DND-41 (cell line): ENCODE results near the gene GNAZ.

Experiments used
- EZH2 ChIP-seq: IDR thresholded peaks from 3 replicates; pipeline ENCODE4 v1.6.1; 2012; ENCODE audit warnings: borderline replicate concordance, low read depth, mild to moderate bottlenecking, moderate library complexity, low read length, inconsistent platforms; ENCODE audit not compliant: severe bottlenecking
- TF ChIP-seq, protein P1 (sequence below): IDR thresholded peaks from 2 replicates; pipeline ENCODE4 v1.5.1; 2012; ENCODE audit warnings: borderline replicate concordance, low read length, moderate library complexity, mild to moderate bottlenecking; ENCODE audit not compliant: poor library complexity, severe bottlenecking; ENCODE audit errors: extremely low read depth

DNA sequence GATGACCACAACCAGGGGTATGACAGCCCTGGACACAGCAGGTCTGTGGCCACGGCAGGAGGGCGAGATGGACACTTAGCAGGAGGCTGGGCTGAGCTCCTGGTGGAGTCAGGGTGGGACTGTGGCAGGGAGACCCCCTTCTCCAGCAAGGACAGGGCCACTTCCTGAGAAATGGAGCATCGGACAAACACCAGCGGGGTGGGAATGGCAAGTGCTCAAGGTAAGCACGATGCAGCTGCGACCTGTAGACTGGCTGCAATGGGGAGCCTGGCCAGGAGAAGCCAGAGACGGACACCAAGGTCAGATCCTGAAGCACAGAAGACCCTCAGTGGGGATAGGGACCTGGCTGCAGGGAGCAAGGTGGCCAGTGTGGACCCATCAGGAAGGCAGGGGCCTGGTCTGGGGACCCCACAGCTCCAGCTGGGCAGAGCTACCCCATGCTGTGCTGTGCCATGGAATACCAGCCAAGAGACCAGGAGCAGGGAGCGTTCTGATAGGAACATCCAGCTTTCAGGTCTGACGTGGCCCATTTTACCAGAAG lies 42.2 kb downstream of the GNAZ start:
- TF ChIP-seq, protein P1, sequence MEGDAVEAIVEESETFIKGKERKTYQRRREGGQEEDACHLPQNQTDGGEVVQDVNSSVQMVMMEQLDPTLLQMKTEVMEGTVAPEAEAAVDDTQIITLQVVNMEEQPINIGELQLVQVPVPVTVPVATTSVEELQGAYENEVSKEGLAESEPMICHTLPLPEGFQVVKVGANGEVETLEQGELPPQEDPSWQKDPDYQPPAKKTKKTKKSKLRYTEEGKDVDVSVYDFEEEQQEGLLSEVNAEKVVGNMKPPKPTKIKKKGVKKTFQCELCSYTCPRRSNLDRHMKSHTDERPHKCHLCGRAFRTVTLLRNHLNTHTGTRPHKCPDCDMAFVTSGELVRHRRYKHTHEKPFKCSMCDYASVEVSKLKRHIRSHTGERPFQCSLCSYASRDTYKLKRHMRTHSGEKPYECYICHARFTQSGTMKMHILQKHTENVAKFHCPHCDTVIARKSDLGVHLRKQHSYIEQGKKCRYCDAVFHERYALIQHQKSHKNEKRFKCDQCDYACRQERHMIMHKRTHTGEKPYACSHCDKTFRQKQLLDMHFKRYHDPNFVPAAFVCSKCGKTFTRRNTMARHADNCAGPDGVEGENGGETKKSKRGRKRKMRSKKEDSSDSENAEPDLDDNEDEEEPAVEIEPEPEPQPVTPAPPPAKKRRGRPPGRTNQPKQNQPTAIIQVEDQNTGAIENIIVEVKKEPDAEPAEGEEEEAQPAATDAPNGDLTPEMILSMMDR = no peak
- no peak for TF ChIP-seq EZH2
